ENCODE results near the gene PRRG2. TPM values are rescaled to one million over a fixed set of nuclear protein-coding genes. Genes with fewer than 3 reads are reported as not detected.
A peak's percentile ranks its signal among the peaks of the same experiment; 100 is the strongest.

The PRRG2 gene
- total RNA-seq, 1 donor from 2014 or later = not detected

DNA sequence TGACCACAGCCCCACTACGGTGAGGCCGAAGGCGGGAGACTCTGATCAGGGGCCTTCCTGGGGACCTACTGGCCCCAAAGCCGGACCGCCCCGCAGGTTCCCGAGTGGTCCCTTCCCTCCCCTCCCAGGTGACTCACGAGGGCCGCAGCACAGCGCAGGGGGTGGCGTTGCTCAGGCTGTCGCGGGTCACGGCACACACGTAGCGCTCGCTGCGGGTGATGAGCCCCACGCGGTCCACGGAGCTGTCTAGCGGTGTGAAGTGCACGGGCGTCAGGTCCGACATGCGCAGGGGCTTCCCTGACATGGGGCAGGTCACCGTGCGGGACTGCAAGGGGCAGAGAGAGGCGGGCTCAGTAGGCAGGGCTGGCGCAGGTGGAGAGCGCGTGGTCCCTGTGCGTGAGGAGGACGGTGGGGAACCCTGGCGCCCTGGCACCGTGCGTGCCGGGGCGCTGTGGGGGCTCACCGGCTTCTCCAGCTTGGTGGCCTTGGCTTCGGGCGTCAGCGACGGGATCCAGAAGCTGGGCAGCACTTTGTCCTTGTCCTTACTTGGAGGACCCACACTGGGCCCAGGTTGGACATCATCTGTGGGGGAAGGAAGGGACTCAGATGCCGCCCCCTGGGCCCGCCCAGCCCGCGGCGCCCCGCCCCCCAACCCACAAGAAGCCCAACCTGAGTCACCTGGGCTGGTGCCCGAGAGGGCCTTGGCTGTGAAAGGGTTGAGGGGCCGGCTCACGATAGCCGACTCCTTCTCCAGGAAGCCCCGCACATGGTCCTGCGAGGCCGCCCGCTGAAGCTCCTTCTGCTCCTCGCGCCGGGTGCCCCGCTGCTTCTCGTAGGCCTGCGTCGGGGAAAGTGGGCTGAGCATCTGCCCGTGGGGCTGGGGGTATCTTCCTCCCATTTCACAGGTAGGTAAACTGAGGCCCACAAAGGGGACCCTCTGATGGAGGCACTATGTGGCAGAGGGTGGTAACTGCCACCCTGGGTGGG, 24.4 kb upstream of the PRRG2 start:
- Histone ChIP-seq H3K9me3 (ENCODE audit: control insufficient read depth in 3 of 3, low read length in 3 of 3) (no peaks in the 10 kb centered on the region), H3K36me3 (ENCODE audit: control insufficient read depth in 3 of 3, insufficient read depth in 3 of 3, low read length in 3 of 3) (peaks cover 41 to 53% (median 46%) of the 10 kb centered on the region in 3 donors), H3K9ac (ENCODE audit: low read depth in 1 of 3, low read length in 3 of 3) (no peak overlapping the region), H3K27me3 (ENCODE audit: control insufficient read depth in 3 of 3, insufficient read depth in 3 of 3, low read length in 3 of 3) (no peaks in the 10 kb centered on the region), H3K27ac (ENCODE audit: low read depth, low read length) (no peak overlapping the region), H3K4me3 (ENCODE audit: low read length in 3 of 3) (no peak overlapping the region), H3K4me1 (ENCODE audit: control insufficient read depth in 3 of 3, insufficient read depth in 3 of 3, low read length in 3 of 3) (peaks cover 22 to 27% (median 23%) of the 10 kb centered on the region in 3 donors)

DNA sequence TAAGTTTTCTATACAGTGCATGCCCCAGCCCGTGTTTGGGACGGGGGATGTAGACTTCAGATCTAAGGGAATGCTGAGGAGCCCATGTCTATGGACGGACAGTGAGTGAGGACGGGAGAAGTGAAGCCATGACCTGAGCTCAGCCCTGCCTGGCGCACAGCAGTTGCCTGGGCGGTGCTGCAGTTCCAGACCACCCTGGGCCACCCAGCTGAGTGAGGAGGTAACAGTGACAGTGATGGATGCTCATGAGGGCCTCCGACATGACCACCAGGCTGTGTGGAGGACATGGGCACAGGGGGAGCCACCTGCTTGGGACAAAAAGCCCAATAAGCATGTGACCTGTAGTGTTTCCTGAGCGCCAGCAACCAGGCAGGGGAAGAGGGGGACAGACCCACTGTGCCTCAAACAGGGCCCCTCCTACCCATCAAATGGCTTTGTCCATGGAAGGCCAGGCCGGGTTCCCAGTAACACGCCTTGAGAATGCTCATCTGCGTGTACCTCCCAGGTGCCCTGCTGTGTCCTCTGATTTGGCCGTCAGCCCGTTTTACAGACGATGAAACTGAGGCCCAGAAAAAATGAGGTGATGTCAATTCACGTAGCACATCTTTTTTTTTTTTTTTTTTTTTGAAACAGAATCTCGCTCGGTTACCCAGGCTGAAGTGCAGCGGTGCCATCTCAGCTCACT, 23.3 kb upstream of the PRRG2 start:
- no peaks in the 10 kb centered on the region for H3K9me3 ChIP-seq (ENCODE audit: control insufficient read depth in 3 of 3, low read length in 3 of 3)
- H3K4me3 ChIP-seq (ENCODE audit: low read length in 3 of 3) = no peak overlapping the region
- no peak overlapping the region for H3K9ac ChIP-seq (ENCODE audit: low read depth in 1 of 3, low read length in 3 of 3)
- H3K27ac ChIP-seq (ENCODE audit: low read depth, low read length) = no peak overlapping the region
- H3K4me1 ChIP-seq (ENCODE audit: control insufficient read depth in 3 of 3, insufficient read depth in 3 of 3, low read length in 3 of 3) = peaks cover 30 to 34% (median 31%) of the 10 kb centered on the region in 3 donors
- no peaks in the 10 kb centered on the region for H3K27me3 ChIP-seq (ENCODE audit: control insufficient read depth in 3 of 3, insufficient read depth in 3 of 3, low read length in 3 of 3)
- H3K36me3 ChIP-seq (ENCODE audit: control insufficient read depth in 3 of 3, insufficient read depth in 3 of 3, low read length in 3 of 3) = peaks cover 41 to 53% (median 45%) of the 10 kb centered on the region in 3 donors

DNA sequence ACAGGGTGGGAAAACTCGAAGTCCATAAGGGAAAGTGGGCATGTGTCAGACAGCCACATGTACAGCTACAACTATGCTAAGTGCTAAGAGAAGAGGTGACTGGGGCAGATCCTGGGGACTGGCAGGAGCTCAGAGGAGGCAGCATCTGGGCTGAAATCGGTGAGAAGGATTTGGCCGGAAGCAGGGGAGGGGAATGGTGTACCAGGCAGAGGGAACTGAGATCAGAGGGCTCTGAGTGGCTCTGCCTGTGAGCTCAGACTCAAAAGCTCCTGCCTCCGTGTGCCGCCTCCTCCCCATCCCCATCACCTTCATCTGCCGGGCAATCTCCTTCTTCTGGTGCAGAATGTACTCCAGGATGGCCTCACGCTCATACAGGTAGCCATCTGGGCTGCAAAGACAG, 22.5 kb upstream of the PRRG2 start:
- Histone ChIP-seq H3K9me3 (ENCODE audit: control insufficient read depth in 3 of 3, low read length in 3 of 3) (no peaks in the 10 kb centered on the region), H3K9ac (ENCODE audit: low read depth in 1 of 3, low read length in 3 of 3) (peak overlapping the region in 1 of 3 donors; percentile 33), H3K27ac (ENCODE audit: low read depth, low read length) (no peak overlapping the region), H3K27me3 (ENCODE audit: control insufficient read depth in 3 of 3, insufficient read depth in 3 of 3, low read length in 3 of 3) (no peaks in the 10 kb centered on the region), H3K36me3 (ENCODE audit: control insufficient read depth in 3 of 3, insufficient read depth in 3 of 3, low read length in 3 of 3) (peaks cover 41 to 52% (median 44%) of the 10 kb centered on the region in 3 donors), H3K4me1 (ENCODE audit: control insufficient read depth in 3 of 3, insufficient read depth in 3 of 3, low read length in 3 of 3) (peaks cover 33 to 37% (median 36%) of the 10 kb centered on the region in 3 donors), H3K4me3 (ENCODE audit: low read length in 3 of 3) (no peak overlapping the region)

DNA sequence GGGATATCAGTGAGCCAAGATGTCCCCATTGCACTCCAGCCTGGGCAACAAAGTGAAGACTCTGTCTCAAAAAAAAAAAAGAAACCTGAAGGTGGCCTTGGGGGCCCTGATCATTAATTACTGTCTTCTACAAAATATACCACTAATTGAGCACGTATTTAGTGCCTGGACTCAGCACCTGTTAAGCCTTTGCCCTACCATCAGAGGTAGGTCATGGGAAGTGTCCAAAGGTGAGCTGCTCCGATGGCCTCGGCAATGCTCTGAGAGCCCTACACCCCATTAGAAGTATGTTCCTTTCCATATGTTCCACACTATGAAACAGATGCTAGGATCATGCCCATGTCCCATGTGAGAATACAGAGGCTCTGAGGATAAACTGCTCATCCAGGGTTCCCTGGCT, 21.7 kb upstream of the PRRG2 start:
- Histone ChIP-seq H3K27me3 (ENCODE audit: control insufficient read depth in 3 of 3, insufficient read depth in 3 of 3, low read length in 3 of 3) (no peaks in the 10 kb centered on the region), H3K27ac (ENCODE audit: low read depth, low read length) (peak overlapping the region; percentile 88), H3K4me1 (ENCODE audit: control insufficient read depth in 3 of 3, insufficient read depth in 3 of 3, low read length in 3 of 3) (peaks cover 35 to 39% (median 36%) of the 10 kb centered on the region in 3 donors), H3K4me3 (ENCODE audit: low read length in 3 of 3) (no peak overlapping the region), H3K9ac (ENCODE audit: low read depth in 1 of 3, low read length in 3 of 3) (peak overlapping the region in 1 of 3 donors; percentile 83), H3K9me3 (ENCODE audit: control insufficient read depth in 3 of 3, low read length in 3 of 3) (no peaks in the 10 kb centered on the region), H3K36me3 (ENCODE audit: control insufficient read depth in 3 of 3, insufficient read depth in 3 of 3, low read length in 3 of 3) (peaks cover 41 to 46% (median 42%) of the 10 kb centered on the region in 3 donors)

DNA sequence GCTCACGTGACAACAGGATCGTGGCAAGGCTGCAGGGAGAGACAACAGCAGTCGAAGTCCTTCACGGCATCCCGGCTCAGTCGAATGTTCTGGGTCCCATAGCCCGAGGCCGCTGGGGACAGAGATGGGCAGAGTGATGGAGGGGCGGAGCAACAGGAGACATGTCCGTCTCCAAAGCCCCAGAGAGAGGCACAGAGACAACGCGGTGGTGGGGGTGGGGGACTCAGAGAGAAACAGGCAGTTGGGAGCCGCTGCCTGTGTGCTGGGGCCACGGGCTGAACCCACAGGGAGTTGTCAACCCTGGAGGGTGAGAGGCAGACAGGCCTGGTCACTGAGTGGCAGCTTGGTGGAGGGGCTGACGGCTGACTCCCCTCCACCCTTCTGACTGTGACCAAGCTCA, 21.2 kb upstream of the PRRG2 start:
- Histone ChIP-seq H3K9me3 (ENCODE audit: control insufficient read depth in 3 of 3, low read length in 3 of 3) (no peaks in the 10 kb centered on the region), H3K4me3 (ENCODE audit: low read length in 3 of 3) (peak overlapping the region in 1 of 3 donors; percentile 52), H3K27ac (ENCODE audit: low read depth, low read length) (peak overlapping the region; percentile 88), H3K36me3 (ENCODE audit: control insufficient read depth in 3 of 3, insufficient read depth in 3 of 3, low read length in 3 of 3) (peaks cover 37 to 42% (median 38%) of the 10 kb centered on the region in 3 donors), H3K4me1 (ENCODE audit: control insufficient read depth in 3 of 3, insufficient read depth in 3 of 3, low read length in 3 of 3) (peaks cover 37 to 43% (median 38%) of the 10 kb centered on the region in 3 donors), H3K27me3 (ENCODE audit: control insufficient read depth in 3 of 3, insufficient read depth in 3 of 3, low read length in 3 of 3) (no peaks in the 10 kb centered on the region), H3K9ac (ENCODE audit: low read depth in 1 of 3, low read length in 3 of 3) (peak overlapping the region; percentile 36 to 83 (median 40))

DNA sequence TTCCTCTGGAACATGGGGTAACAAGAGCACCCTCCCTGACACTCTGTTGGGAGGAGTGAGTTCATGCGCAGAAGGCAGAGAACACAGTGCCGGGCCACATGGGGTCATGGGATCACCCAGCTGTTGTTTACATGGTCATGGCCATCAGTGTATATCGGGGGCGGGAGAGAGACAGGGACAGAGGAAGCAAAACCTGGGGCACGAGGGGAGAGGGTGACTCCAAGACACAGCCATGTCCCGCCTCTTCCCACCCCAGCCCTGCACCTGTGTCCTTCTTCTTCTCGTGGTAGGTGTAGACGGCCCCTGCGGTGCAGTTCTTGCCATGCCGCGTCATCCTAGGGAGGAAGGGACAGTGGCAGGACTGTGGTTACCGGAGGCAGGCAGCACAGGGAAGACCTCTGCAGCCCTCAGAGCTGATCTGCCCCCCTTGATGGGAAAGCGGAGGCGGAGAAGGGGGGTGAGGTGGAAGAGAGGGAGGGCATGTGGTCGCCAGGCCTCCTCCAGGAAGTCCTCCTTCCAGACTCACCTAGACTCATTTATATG, 20.7 kb upstream of the PRRG2 start:
- no peaks in the 10 kb centered on the region for H3K27me3 ChIP-seq (ENCODE audit: control insufficient read depth in 3 of 3, insufficient read depth in 3 of 3, low read length in 3 of 3)
- H3K9ac ChIP-seq (ENCODE audit: low read depth in 1 of 3, low read length in 3 of 3) = peak overlapping the region; percentile 61 to 83 (median 64)
- H3K4me1 ChIP-seq (ENCODE audit: control insufficient read depth in 3 of 3, insufficient read depth in 3 of 3, low read length in 3 of 3) = peaks cover 42 to 47% (median 42%) of the 10 kb centered on the region in 3 donors
- H3K4me3 ChIP-seq (ENCODE audit: low read length in 3 of 3) = peak overlapping the region; percentile 67 to 70 (median 70)
- no peaks in the 10 kb centered on the region for H3K9me3 ChIP-seq (ENCODE audit: control insufficient read depth in 3 of 3, low read length in 3 of 3)
- H3K27ac ChIP-seq (ENCODE audit: low read depth, low read length) = peak overlapping the region; percentile 88
- peaks cover 35 to 38% (median 36%) of the 10 kb centered on the region in 3 donors for H3K36me3 ChIP-seq (ENCODE audit: control insufficient read depth in 3 of 3, insufficient read depth in 3 of 3, low read length in 3 of 3)

DNA sequence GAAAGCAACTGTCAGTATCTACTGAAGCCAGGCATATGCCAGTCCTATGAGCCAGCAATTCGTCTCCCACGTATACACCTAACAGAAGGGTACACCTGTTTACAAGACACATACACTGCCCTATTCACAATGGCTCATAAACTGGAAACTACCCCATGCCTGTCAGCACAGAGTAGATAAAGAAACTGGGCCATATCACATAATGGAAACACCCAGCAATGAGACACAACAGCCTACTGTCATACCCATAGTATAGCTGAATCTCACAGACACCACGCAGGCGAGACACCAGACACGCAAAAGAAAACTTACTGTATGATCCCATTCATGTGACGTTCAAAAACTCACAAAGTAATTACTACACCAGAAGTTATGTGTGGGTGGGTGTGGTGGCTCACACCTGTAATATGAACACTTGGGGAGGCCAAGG, 16.5 kb upstream of the PRRG2 start:
- no peaks in the 10 kb centered on the region for H3K9me3 ChIP-seq (ENCODE audit: control insufficient read depth in 3 of 3, low read length in 3 of 3)
- H3K4me1 ChIP-seq (ENCODE audit: control insufficient read depth in 3 of 3, insufficient read depth in 3 of 3, low read length in 3 of 3) = peaks cover 44 to 55% (median 47%) of the 10 kb centered on the region in 3 donors
- peak overlapping the region; percentile 47 for H3K27ac ChIP-seq (ENCODE audit: low read depth, low read length)

DNA sequence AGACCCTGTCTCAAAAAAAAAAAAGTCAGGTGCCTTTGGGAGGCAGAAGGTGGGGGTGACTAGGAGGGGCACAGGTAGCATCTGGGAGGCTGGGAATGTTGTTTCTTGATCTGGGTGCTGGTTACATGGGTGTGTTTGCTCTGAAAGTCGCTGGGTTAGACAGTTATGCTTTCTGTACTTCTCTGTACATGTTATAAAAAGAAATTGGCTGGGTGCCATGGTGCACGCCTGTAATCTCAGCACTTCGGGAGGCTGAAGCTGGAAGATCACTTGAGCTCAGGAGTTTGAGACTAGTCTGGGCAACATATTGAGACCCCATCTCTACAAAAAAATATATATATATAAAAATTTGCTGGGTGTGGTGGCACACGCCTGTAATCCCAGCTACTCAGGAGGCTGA, 15.9 kb upstream of the PRRG2 start:
- H3K9ac ChIP-seq (ENCODE audit: low read depth in 1 of 3, low read length in 3 of 3) = peak overlapping the region in 2 of 3 donors; percentile 23 to 54
- H3K9me3 ChIP-seq (ENCODE audit: control insufficient read depth in 3 of 3, low read length in 3 of 3) = no peaks in the 10 kb centered on the region
- H3K4me3 ChIP-seq (ENCODE audit: low read length in 3 of 3) = no peak overlapping the region
- peaks cover 41 to 55% (median 44%) of the 10 kb centered on the region in 3 donors for H3K4me1 ChIP-seq (ENCODE audit: control insufficient read depth in 3 of 3, insufficient read depth in 3 of 3, low read length in 3 of 3)
- no peaks in the 10 kb centered on the region for H3K36me3 ChIP-seq (ENCODE audit: control insufficient read depth in 3 of 3, insufficient read depth in 3 of 3, low read length in 3 of 3)
- H3K27ac ChIP-seq (ENCODE audit: low read depth, low read length) = peak overlapping the region; percentile 47
- no peaks in the 10 kb centered on the region for H3K27me3 ChIP-seq (ENCODE audit: control insufficient read depth in 3 of 3, insufficient read depth in 3 of 3, low read length in 3 of 3)

More for the DNA sequence above, 16.5 kb upstream of the PRRG2 start:
- H3K4me3 ChIP-seq (ENCODE audit: low read length in 3 of 3) = no peak overlapping the region
- H3K27me3 ChIP-seq (ENCODE audit: control insufficient read depth in 3 of 3, insufficient read depth in 3 of 3, low read length in 3 of 3) = no peaks in the 10 kb centered on the region
- H3K36me3 ChIP-seq (ENCODE audit: control insufficient read depth in 3 of 3, insufficient read depth in 3 of 3, low read length in 3 of 3) = peaks cover 2 to 6% (median 3%) of the 10 kb centered on the region in 3 donors
- H3K9ac ChIP-seq (ENCODE audit: low read depth in 1 of 3, low read length in 3 of 3) = peak overlapping the region in 2 of 3 donors; percentile 36 to 54

DNA sequence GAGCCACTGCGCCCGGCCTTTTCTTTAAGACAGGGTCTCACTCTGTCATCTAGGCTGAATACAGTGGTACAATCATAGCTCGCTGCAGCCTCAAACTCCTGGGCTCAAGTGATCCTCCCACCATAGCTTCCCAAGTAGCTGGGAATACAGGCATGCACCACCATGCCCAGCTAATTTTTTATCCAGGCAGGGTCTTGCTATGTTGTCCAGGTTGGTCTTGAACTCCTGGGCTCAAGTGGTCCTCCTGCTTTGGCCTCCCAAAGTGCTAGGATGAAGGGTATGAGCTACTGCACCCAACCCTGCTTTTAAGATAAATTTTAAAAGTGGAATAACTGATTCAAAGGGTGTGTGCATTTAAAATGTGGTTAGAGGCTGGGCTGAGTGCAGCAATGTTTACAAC, 14.8 kb upstream of the PRRG2 start:
- no peaks in the 10 kb centered on the region for H3K27me3 ChIP-seq (ENCODE audit: control insufficient read depth in 3 of 3, insufficient read depth in 3 of 3, low read length in 3 of 3)
- H3K9me3 ChIP-seq (ENCODE audit: control insufficient read depth in 3 of 3, low read length in 3 of 3) = no peaks in the 10 kb centered on the region
- H3K4me1 ChIP-seq (ENCODE audit: control insufficient read depth in 3 of 3, insufficient read depth in 3 of 3, low read length in 3 of 3) = peaks cover 42 to 52% (median 44%) of the 10 kb centered on the region in 3 donors
- no peak overlapping the region for H3K9ac ChIP-seq (ENCODE audit: low read depth in 1 of 3, low read length in 3 of 3)
- no peak overlapping the region for H3K27ac ChIP-seq (ENCODE audit: low read depth, low read length)
- H3K4me3 ChIP-seq (ENCODE audit: low read length in 3 of 3) = no peak overlapping the region
- no peaks in the 10 kb centered on the region for H3K36me3 ChIP-seq (ENCODE audit: control insufficient read depth in 3 of 3, insufficient read depth in 3 of 3, low read length in 3 of 3)
